ENCODE results near the gene SESN3.
A peak's percentile ranks its signal among the peaks of the same experiment; 100 is the strongest.
"Not testable (repeated sequence)": the region's sequence is repeated elsewhere in the genome, so short reads cannot be mapped to it uniquely, and the experiment has no call there.

SESN3 gene

DNA sequence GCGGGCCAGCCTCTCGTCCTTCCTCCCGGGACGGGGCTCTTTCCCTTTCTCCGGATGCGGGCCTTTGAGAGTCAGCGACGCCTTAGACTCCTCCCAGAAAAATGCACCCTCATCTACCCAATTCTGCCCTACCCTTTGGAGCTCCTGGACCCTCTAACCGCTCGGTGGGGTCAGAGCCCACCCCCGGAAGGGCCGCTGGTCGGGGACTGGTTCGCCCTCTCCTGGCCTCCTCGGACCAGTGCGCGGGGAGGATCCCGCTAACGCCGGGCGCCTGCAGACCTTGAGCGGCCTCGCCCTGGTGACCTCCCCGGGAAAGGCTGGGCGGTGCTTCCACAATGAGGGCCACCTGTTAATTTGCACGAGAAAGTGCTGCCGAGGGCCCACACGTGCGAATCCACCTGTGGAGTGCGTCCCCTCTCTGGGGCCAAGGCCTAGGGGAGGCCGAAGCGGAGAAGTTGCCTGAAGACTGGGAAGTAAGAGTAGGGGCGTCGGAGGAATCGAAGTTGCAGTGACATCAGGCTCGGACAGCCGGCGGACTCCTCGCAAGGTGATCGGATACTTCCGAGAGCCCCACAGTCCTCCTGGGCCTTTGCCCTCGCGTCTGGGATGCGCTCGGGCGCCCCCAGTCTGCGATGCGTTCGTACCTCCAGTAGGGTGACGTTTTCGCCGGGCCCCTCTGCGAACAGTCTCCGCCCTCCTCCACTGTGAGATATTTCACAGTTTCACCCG is 79.9 kb downstream of the SESN3 start:
- DNase-seq: peak; percentile 74 to 94 (median 84)

DNA sequence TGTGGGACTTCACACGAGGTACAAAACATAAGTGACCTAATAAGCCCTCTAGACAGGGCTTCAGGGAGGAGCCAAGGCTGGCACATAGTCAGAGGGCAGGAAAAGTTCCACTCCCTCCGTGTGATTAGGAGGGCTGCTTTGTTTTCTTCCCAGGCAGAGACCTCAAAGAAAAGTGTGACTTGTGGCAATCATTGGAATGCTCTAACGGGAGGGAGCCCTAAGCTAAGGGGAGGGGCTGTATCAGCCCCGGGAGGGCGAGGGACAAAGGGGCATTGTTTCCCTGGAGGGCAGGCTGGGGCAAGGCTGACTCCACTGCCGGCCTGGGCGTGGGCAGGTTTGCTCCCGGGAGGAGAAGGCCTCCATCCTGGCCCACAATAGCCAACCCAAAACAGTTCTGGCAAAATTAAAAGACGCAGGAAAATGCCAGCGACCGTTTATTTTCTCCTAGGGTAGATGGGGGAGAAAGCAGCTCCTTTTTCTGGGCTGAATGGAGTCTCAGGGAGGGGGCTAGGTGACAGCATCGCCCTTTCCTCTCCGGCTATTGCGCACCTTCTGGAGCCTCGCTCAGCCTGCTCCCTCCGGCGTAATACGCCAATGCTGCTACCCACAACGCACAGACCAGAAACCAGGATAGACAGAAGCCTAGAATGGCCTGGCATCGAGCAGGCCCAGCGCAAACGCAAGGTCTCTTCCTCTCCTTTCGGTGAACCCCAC is 81.2 kb downstream of the SESN3 start:
- DNase-seq: no peak

DNA sequence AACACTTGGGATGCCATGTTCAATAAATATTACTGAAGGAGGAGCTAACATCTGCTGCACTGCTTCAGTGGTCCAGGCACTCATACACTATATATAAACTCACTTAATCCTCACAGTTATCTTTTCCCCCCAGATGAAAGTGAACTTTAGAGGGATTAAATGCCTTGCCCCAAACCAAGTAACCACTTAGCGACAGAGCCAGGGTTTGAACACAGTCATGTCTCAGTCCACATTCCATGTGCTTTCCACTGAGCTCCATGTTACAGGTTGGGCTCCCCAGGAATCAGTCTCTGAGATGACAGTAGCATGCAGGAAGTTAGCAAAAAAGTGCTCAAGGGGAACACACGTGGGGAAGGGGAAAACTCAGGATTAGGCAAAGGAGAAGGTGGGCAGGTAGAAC is 82.1 kb downstream of the SESN3 start:
- DNase-seq: no peak

DNA sequence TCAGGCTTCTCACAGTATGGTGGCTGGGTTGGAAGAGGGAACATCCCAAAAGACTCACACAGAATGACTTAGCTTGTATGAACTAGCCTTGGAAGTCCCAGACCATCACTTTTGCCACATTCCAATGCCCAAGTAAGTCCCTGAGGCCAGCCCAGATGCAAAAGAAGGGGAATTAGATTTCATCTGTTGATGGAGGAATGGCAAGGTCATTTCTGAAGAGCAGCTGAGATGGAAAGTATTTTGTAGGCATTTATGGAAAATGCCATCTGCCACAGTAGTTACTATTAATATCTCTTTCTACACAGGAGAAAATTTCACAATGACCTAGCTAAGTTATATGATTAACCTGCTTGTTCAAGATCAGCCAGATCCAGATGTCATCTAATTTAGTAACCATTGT is 82.6 kb downstream of the SESN3 start:
- DNase-seq: no peak

DNA sequence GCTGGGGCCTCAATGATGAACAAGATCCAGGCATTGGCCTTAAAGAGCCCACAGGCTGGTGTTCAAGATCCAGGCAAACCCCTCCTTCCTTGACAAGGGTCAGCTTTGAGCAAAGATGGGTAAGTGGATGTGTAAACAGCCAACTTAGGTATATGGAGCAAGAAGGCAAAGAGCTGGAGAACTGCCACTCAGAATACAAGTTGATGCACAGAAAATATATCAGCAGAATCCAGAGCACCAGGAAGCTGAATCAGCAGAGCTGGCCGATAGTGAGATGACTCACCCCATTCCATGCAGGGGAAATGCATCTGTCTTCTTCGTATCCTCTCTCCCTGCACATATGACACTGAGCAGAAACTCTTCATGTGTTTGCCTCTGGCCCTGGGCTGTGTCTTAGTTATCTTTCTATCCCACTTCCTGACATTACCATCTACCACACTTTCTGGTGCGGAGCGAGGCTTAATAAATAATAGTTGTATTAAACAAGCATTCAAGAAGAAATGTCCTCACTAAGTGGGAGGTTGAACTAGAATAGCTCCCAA is 83.6 kb downstream of the SESN3 start:
- peak in 1 of 5 experiments; percentile 30 for DNase-seq

DNA sequence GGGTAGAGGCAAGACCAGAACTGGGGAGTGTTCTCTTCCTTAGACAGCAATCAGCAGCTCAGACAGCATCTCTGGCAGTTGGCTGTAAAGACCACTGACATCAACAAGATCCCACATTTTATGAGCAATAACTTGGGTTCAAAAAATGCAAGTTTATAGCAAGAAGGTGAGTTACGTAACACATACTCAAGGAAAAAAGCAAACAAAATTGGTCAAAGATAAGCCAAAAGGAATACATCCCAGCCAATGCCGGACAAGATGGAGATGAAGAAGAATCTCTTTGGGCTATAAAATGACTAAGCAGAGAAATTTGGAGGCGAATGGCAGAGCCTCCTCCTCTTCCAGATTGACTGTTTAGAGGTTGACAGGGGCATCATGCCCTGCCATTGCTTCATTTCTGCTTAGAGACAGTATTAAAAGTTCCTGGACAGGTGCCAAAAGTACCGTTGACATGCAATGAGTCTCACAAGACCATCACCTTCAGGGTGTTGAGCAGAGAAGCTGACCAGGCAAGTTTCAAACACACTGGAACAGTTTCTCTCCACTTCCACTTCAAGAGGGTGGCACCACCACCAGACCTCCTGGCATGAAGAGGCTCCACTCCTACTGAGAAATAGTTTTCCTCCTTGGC is 85.5 kb downstream of the SESN3 start:
- DNase-seq: no peak

DNA sequence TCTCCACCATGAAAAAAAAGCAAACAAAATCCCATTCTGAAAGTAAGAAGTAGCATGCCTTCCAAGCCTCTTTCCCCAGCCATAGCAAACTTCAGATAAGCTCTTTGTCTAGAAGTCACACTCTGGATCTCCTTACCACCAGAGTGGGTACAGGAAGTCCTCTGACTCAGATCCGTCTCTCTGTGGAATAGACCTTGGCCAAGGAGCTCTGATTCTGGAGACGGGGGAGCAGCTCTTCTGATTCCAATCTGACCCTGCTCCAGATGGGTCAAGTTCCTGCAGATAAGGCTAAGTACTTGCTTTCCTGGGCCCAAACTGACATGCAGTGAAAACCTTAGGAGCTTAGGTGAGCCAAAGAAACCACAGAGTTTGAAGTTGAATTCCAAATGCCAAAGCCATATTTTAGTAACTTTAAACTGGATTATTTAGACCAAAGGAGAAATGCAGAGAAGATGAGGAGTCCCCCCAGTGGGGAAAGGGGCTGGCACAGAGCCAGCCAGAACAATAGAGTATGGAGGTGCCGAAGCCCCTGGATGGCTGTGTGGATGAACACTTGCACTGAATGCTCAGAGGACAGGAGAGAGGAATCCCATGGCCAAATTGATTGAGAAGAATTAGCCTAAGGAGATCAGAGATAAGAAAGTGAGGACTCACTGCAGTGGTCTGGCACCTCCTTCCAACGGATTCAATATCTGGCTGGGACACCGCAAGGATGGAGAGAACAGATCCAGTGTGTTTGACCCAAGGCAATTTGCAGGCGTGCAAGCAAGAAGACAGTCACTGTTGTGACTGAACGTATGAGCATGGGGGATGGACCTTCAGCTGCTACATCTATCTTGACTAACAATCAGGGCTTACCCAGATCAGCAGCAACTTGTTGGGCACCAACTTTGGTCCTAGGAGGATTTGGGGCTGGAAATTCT is 86.4 kb downstream of the SESN3 start:
- DNase-seq: peak in 1 of 5 experiments; percentile 47

DNA sequence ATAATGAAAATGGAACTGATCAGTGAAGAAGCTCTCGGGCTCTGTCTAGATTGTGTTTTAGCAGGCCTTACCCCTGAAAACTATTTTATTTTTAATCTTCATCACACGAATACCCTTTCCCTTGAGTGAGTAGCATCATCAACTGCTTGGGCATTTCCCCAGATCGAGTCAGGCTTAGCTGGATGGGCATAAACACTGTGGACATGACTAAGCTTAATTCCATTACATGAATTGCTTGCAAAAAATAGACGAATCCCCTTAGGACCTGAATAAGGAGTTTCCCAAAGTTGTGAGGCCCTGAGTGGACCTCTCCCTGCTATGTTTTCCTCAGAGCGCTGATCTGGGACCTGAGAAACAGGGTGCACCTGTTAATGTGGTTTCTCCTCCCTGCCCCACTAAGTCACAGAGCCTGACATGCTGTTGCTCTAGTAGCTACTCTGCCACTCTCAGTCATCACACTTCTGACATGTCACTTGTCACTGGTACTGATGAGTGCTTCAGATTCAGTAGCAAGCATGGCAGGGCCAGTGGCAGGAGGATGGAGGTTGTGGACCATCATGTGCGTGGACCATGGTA is 87.8 kb downstream of the SESN3 start:
- no peak for DNase-seq

DNA sequence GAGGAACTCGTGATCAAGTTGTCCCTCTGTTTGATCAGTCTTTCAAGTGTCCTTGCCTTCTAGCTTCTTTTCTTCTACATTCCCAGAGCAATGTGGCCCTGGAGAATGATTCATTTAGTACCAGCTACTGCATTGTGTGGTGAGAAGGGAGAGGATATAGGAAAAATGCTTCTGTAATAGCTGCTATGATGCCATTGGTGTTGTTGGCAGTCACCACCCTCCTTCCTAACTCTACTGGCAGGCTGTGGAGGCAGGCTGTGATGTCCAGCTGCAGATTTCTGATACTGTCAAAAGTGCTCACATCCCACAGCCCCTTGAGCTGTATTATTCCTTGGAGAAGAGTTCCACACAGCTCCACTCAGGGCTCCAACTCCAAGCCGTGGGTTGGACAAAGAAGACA is 88.6 kb downstream of the SESN3 start:
- DNase-seq: no peak

DNA sequence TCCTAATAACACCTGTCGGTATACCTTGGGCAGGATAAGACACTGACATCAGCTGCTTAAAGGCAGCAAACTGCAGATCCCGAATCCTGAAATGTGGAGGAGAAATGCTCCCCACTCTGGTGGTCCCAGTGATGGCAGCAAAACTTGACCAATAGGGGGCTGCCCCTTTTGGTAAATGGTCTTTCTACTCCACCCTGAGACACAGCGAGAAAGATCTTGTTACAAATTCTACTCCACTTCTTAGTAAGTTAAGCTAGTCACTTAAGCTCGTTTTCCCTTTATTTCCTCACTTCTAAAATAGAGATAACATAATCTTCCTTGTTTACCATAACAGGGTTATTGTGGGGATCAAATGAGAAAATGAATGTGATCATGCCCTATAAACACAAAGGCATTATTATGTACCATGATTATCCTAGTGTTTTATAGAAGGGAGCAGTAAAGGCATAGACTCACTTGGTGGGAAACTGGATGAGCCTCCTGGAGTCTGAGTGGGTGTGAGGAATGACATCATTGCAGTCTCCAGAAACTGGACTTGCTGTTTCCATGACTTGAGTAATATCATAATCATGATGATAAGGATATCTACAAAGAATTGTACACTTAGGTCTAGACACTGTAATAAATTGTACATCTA is 90.5 kb downstream of the SESN3 start:
- DNase-seq: no peak

DNA sequence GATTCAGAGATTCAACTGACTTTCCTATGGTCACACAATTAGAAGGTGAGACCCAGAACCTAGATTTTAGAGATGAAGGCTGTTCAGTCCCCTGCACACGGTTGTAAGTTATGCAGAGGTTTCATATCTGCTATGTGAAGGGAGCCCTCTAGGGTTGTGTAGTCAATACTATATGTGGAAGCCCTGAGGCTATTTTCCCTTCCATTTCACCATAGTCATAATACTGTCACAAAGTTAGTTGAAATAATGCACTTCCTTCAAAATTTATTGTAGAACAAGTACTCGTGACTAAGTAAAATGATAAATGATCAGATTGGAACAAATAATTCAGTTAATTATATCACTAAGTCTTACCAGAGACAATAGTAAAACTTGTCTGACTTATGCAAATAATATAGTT is 92.6 kb downstream of the SESN3 start:
- DNase-seq: peak in 1 of 5 experiments; percentile 56

DNA sequence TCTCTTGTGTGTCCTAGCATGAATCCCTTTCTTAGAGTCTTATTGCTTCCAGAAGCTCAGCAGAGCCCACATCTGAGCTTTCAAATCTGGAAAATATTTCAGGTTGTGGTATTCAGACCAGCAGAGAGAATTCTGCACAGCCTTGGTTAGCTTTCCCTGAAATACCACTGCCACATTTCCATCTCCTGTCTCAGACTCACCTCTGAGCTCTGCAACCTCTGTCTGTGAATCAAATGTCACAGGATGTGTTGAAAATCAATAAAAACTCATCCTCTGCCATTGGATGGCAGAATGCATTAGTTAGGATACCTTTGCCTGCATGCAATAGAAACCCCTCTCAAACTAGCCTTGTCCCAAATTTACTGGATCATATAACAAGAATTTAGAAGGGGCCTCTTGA is 93.7 kb downstream of the SESN3 start:
- DNase-seq: no peak

DNA sequence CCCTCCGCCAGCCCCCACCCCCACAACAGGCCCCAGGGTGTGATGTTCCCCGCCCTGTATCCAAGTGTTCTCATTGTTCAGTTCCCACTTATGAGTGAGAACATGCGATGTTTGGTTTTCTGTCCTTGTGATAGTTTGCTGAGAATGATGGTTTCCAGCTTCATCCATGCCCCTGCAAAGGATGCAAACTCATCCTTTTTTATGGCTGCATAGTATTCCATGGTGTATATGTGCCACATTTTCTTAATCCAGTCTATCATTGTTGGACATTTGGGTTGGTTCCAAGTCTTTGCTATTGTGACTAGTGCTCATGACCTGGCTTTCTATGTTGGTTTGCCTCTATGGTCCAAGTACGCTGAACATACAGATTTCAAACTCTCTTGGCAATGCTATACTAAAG is 94.3 kb downstream of the SESN3 start:
- not testable (repeated sequence) for DNase-seq

DNA sequence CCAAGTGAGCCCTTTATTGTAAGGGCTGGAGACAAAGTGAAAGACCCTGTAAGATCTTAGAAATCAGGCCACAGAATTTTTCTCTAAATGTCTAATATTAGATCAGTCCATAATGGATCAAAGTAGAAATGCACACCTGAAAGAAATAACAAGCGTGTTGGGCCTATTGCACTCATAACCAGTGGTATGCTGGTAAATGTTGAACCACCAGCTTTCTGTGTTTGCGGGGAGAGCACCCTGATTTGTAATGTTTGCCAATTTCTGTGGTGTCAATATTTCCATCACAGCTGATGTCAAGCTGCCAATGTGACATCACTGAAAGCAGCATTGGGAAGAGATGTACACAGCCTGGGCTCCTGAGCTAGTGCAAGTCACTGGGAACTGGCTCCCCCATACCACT is 95.1 kb downstream of the SESN3 start:
- no peak for DNase-seq

DNA sequence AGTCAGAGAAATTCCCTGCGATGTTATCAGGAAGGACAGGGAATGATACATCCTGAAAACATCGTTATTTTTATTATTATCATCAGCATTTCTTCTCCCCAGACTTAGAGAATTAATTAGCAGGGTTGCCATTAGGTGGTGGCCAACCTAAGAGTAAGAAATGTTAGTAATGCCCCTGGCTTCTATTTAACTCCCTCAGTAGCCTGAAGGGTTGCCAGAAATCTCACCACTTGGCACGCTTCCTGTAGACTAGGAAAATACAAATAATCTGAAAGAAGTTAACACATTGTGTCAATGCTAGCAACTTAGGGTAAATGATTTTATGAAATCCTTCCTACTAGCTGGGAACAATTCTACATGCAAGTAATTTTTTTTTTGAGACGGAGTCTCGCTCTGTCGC is 95.8 kb downstream of the SESN3 start:
- no peak for DNase-seq

DNA sequence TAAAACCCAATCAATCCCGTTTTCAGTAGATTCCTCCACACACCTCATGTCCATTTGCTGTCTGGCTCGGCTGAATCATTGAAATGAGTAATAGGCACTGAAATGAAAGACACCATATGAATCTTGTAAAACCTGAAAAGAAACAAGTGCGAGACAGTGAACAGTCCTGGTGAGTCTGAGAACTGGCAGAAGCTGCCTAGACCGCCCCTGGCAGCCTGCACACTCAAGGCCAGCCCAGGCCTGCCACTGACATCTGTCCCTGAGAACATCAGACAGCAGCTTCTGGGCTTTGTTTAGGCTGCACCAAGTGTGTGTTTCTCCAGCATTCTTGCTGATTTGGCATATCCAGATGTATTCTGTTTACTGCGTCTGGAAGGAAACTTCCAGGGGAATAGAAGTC is 96.5 kb downstream of the SESN3 start:
- DNase-seq: no peak

DNA sequence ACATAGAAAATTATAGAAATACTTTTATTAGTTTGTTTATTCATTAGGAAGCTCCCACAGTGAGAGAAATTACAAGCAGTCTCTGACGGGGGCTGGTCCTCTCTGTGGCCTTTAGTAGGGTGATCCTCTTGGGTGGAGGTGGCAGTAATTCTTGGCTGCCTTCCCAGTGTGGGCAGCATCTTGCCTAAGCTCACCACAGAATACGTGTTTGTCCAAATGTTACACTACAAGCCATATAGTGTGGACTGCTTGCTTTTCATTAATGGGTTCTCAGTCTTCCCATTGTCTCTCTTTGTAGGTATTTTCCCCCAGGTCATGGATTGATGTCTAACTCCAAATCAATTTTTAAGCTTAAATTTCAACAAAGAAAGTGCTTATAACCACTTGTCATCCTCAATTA is 98.0 kb downstream of the SESN3 start:
- DNase-seq: no peak

DNA sequence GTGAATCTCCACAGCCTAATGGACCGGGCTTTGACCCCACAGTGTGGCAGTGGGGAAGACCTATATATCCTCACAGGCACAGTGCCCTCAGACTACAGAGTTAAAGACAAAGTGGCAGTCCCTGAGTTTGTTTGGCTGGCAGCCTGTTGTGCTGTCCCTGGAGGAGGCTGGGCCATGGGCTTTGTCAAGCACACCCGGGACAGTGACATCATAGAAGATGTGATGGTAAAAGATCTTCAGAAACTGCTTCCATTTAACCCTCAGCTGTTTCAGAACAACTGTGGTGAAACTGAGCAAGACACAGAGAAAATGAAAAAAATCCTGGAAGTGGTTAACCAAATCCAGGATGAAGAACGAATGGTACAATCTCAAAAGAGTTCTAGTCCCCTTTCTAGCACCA is 102.4 kb downstream of the SESN3 start:
- DNase-seq: no peak

DNA sequence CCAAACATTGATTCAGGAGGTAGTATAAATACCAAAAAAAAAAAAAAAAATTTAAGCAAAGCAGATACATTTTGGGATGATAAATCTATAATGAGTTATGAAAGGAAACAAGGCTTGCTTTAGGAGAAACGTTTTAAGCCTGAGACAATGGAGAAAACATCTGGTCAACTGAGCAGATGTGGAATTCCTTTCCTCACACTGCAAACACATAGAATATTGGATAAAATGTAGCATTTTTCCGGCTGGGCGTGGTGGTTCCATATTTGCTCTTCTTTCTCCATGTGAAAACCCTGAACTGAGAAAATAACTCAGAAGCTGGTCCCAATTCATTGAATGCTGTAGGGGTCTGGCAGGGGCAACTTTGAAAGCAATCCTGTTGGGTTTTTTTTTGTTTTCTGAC is 107.4 kb downstream of the SESN3 start:
- no peak for DNase-seq

DNA sequence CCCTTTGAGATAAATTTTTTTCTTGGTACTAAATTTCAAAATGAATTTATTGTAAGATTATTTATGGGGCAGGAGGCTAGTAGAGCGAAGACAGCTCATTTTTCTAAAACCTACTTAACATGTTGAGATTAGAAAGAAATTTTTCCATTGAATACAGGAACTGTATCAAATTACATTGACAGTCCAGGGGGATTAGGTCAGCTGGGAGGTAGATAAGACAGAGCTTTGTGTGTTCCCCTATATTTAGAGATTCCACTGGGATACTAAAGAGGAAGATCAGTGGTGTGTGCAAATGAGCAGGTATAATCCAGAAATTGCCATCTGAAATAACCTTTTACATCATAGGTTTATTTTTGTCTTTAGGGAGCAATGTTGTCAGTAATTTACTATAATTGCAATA is 109.3 kb downstream of the SESN3 start:
- DNase-seq: no peak

DNA sequence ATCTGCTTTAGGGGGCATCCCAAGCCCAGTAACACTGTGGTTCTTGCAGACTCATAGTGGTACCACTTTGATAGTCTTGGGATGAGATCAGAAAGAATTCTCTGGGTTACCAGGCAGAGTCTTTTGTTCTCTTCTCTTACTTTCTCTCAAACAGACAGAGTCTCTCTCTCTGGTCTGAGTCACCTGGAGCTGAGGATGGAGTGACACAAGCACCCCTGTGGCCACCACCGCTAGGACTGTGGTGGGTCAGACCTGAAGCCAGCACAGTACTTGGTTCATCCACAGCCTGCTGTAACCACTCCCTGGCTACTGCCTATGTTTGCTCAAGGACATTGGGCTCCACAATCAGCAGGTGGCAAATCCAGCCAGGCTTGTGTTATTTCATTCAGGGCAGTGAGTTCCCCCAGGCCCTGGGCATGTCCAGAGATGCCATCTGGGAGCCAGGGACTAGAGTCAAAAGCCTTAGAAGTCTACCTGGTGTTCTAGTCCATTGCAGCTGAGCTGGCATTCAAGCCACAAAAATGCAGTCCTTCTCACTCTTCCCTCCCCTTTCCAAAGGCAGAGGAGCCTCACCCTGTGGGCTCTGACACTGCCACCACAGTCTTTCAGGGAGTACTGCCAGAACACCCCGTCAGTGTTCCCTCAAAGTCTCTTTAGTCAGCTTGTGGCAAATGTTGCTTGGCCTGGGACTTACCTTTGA is 111.5 kb downstream of the SESN3 start:
- DNase-seq: no peak

Data from T-helper 2 cell (primary cell).